Thyroid gland (tissue), 4 donors: ENCODE results near the gene KRTAP4-5. TPM values are rescaled to one million over a fixed set of nuclear protein-coding genes. Genes with fewer than 3 reads are reported as not detected.
"Not testable (repeated sequence)": the region's sequence is repeated elsewhere in the genome, so short reads cannot be mapped to it uniquely, and the experiment has no call there.

Experiments
- DNase-seq, 2 donors: peaks; one replicate each; pipeline ENCODE4 v3.0.0-alpha.2; 2019
- H3K27ac ChIP-seq, 3 donors: fragments of 200-600 bp; sonication (generic); 1 replicate in 2 of 3; 2 replicates in 1 of 3; pipeline ENCODE4 v1.5.1; 2016 to 2019; ENCODE audit warnings: mild to moderate bottlenecking in 1 of 3, moderate library complexity in 1 of 3
- H3K27me3 ChIP-seq: fragments of 200-600 bp; sonication (generic); one replicate; pipeline ENCODE4 v1.5.1; 2019
- H3K36me3 ChIP-seq, 2 donors: fragments of 200-600 bp; sonication (generic); one replicate each; pipeline ENCODE4 v1.5.1; 2016 to 2019
- H3K4me1 ChIP-seq, 2 donors: fragments of 200-600 bp; sonication (generic); one replicate each; pipeline ENCODE4 v1.5.1; 2017 to 2019
- H3K4me3 ChIP-seq, 3 donors: fragments of 200-600 bp; sonication (generic); replicated peaks in 1 of 3; 1 replicate in 2 of 3; 2 replicates in 1 of 3; pipeline ENCODE4 v1.5.1; 2016; ENCODE audit warnings: mild to moderate bottlenecking in 1 of 3
- H3K9me3 ChIP-seq: fragments of 200-600 bp; sonication (generic); one replicate; pipeline ENCODE4 v1.5.1; 2017
- CTCF ChIP-seq, 6 experiments: fragments of 200-600 bp in 3 of 6; fragments of 450-650 bp in 3 of 6; sonication (generic) in 3 of 6; IDR thresholded peaks; one replicate each; pipeline ENCODE4 v1.5.1; 2016 to 2019; ENCODE audit warnings: antibody characterized with exemption in 6 of 6, mild to moderate bottlenecking in 2 of 6, inconsistent platforms in 1 of 6, moderate library complexity in 1 of 6
- POLR2A ChIP-seq, 2 donors: fragments of 450-650 bp; IDR thresholded peaks; one replicate each; pipeline ENCODE4 v1.6.1; 2017; ENCODE audit warnings: antibody characterized with exemption in 2 of 2, mild to moderate bottlenecking in 2 of 2, moderate library complexity in 1 of 2
- WGBS, 2 donors: methylation state at CpG; one replicate each; pipeline ENCODE4 v1.1.5; 2017; 5-methylcytosine and 5-hydroxymethylcytosine counted together
- intact Hi-C: fragments of 100-400 bp; cut with DNase I; formaldehyde crosslinking; loops from one replicate; pipeline ENCODE4 v1.15.1; 2023
- total RNA-seq, 4 donors: library from RNA; depleted of rRNA; stranded (reverse); fragments of >200 nt; gene quantifications; one replicate each; pipeline ENCODE4 v1.2.3, GENCODE V29; 2016

KRTAP4-5 gene
- total RNA-seq: not detected

GRCh38 chr17:41149652-41149985 lies at the start of gene KRTAP4-5:
Gene KRTAP4-5, minus strand, starts transcription at chr17:41149825. Its CDS starts 58 bp downstream, at chr17:41149767.
- TF ChIP-seq POLR2A (IDR thresholded peaks at IDR 0.05): no peak
- TF ChIP-seq CTCF (IDR thresholded peaks at IDR 0.05): no peak
- Histone ChIP-seq H3K27ac (no peak within 1 kb of the TSS), H3K9me3 (no peaks in the 10 kb centered on the region), H3K4me1 (no peaks in the 10 kb centered on the region), H3K27me3 (no peaks in the 10 kb centered on the region), H3K4me3 (no peak within 1 kb of the TSS), H3K36me3 (no peaks in the 10 kb centered on the region)
- 43% methylated on average over 2 of the region's 2 CpGs; no CpG with 5 or more reads in 1 of the 2 donors for WGBS, 2 donors
- intact Hi-C loops: no loop called here
- no peak for DNase-seq

- no peaks in the 10 kb centered on the region for H3K36me3 ChIP-seq
- no peaks in the 10 kb centered on the region for H3K9me3 ChIP-seq
- intact Hi-C loops: no loop called here
- no peaks in the 10 kb centered on the region for H3K4me1 ChIP-seq
- H3K27me3 ChIP-seq: no peaks in the 10 kb centered on the region
- no peak overlapping the region for H3K27ac ChIP-seq
- no peak overlapping the region for H3K4me3 ChIP-seq
- WGBS, 2 donors: 55 to 64% methylated on average over 1 of the region's 1 CpG
- DNase-seq: no peak
- TF ChIP-seq CTCF (IDR thresholded peaks at IDR 0.05): no peak
- no peak for TF ChIP-seq POLR2A (IDR thresholded peaks at IDR 0.05)
Observed at GRCh38 chr17:41196068-41196467, 46.4 kb upstream of the KRTAP4-5 start.

GRCh38 chr17:41190328-41190727 lies 40.7 kb upstream of the KRTAP4-5 start:
- Histone ChIP-seq H3K9me3 (no peaks in the 10 kb centered on the region), H3K36me3 (no peaks in the 10 kb centered on the region), H3K27me3 (no peaks in the 10 kb centered on the region), H3K4me3 (no peak overlapping the region), H3K27ac (no peak overlapping the region), H3K4me1 (no peaks in the 10 kb centered on the region)
- no peak for DNase-seq
- intact Hi-C loops: no loop called here
- 80 to 89% methylated on average over 3 of the region's 3 CpGs for WGBS, 2 donors
- no peak for TF ChIP-seq CTCF (IDR thresholded peaks at IDR 0.05)
- TF ChIP-seq POLR2A (IDR thresholded peaks at IDR 0.05): no peak

DNA sequence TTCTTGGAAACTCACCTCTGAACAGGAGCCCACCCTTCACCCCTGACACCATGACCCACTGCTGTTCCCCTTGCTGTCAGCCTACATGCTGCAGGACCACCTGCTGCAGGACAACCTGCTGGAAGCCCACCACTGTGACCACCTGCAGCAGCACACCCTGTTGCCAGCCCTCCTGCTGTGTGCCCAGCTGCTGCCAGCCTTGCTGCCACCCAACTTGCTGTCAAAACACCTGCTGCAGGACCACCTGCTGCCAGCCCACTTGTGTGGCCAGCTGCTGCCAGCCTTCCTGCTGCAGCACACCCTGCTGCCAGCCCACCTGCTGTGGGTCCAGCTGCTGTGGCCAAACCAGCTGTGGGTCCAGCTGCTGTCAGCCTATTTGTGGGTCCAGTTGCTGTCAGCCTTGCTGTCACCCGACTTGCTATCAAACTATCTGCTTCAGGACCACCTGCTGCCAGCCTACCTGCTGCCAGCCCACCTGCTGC lies 40.3 kb upstream of the KRTAP4-5 start, which contains the start of gene KRTAP9-1:
Gene KRTAP9-1, plus strand, starts transcription at position 51 of the 482 bp plus-strand sequence. Its CDS starts 0 bp downstream, at position 51.
- H3K4me1 ChIP-seq, H3K36me3 ChIP-seq, H3K27ac ChIP-seq, H3K9me3 ChIP-seq, H3K27me3 ChIP-seq, H3K4me3 ChIP-seq, DNase-seq, intact Hi-C loops: not testable (repeated sequence)
- WGBS, 2 donors: 57% methylated on average over 1 of the region's 1 CpG; no CpG with 5 or more reads in 1 of the 2 donors

DNA sequence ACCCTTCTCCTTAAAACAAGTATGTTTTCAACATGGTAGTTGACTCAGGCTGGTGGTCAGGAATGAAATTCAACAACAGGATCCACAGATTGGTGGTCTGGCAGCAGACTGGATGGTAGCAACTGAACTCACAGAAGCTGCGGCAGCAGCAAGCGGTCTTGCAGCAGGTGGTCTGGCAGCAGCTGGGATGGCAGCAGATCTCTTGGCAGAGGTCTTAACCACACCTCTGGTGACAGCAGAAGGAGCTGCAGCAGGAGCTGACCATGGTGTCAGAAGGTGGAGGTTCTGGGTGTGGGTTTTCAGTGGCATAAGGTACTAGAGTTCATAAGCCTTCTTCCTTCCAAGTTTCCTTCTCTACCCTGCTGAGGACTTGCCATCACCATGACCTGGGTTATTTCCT lies 37.2 kb upstream of the KRTAP4-5 start:
- TF ChIP-seq POLR2A (IDR thresholded peaks at IDR 0.05) (no peak), CTCF (IDR thresholded peaks at IDR 0.05) (no peak)
- Histone ChIP-seq H3K9me3 (no peaks in the 10 kb centered on the region), H3K27me3 (no peaks in the 10 kb centered on the region), H3K4me3 (no peak overlapping the region), H3K4me1 (no peaks in the 10 kb centered on the region), H3K36me3 (no peaks in the 10 kb centered on the region), H3K27ac (no peak overlapping the region)
- no peak for DNase-seq
- 64 to 90% methylated on average over 2 of the region's 2 CpGs for WGBS, 2 donors
- intact Hi-C loops: no loop called here

DNA sequence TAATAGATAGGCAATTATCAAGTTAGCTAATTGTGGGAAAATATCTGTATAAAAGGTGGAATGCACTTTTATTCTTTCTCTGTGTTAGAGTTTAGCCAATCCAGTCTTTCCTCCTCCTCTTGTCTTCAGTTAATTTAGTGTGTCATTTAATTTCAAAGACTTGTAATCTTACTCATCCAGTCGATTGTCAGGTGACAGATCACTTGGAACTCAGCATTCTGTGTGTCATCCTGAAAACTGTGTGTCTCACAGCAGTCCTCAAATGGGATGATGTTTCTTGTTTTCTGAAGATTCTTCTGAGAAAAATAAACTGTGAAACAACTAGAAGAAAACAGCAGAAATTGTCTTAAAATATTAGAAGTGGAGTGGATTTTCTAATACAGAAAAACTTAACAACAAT lies 35.4 kb upstream of the KRTAP4-5 start:
- DNase-seq: no peak
- Histone ChIP-seq H3K27ac (no peak overlapping the region), H3K36me3 (no peaks in the 10 kb centered on the region), H3K4me1 (no peaks in the 10 kb centered on the region), H3K4me3 (no peak overlapping the region), H3K9me3 (no peaks in the 10 kb centered on the region), H3K27me3 (no peaks in the 10 kb centered on the region)
- 69 to 71% methylated on average over 1 of the region's 1 CpG for WGBS, 2 donors
- intact Hi-C loops: no loop called here
- TF ChIP-seq CTCF (IDR thresholded peaks at IDR 0.05): no peak
- TF ChIP-seq POLR2A (IDR thresholded peaks at IDR 0.05): no peak
